Measurements from ENCODE around the gene CDC42BPB.

CDC42BPB gene

GRCh38 chr14:103013028-103013427, 44.3 kb downstream of the CDC42BPB start:
- no peak for DNase-seq

GRCh38 chr14:103009559-103009958, 47.8 kb downstream of the CDC42BPB start:
- DNase-seq, result no peak

- DNase-seq, result no peak
These were observed 48.5 kb downstream of the CDC42BPB start for GRCh38 chr14:103008768-103009357.

DNA sequence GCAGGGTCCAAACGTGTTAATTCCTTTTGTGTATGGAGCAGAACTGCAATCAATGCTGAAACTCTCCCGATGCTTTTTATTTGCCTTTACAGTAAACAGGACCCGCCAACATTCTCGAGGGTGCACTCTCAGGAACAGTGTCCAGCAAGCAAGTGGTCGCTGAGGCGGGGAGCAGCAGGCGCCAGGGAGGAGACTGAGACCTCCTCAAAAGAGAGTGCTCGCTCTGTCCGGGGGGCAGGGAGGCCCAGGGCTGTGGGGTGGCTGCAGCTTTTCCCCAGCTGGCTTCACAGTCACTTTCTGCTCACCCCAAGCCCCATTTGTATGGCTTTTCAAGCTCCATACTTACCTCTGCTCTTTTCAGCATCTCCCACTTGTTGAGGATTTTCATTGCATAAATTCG, 49.2 kb downstream of the CDC42BPB start:
- DNase-seq, result no peak

GRCh38 chr14:103007555-103007954, 49.8 kb downstream of the CDC42BPB start:
- no peak for DNase-seq

DNA sequence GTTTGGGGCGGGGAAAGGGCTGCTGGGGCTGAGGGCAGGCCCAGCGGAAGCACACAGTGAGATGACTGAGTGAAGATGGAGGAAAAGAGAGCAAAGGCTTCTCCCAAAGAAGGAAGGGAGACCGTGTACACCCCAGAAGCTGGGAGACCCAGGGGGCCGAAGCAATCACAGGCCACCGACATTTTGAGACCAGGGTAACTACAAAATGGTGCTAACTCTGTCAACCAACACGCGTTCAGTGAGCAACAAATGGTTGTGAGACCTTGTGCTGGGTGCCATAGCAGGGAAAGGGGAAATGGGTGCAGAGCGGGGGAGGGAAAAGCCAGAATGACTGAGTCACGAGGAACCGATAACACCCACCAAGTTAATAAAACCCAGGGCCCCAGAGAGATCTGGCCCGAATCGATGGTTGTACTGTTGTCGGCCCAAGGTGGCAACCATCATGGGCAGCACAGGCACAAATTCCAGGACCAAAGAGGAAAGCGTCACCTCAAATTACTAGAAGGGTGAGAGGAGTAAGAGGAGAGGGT, 50.3 kb downstream of the CDC42BPB start:
- DNase-seq, result no peak

DNA sequence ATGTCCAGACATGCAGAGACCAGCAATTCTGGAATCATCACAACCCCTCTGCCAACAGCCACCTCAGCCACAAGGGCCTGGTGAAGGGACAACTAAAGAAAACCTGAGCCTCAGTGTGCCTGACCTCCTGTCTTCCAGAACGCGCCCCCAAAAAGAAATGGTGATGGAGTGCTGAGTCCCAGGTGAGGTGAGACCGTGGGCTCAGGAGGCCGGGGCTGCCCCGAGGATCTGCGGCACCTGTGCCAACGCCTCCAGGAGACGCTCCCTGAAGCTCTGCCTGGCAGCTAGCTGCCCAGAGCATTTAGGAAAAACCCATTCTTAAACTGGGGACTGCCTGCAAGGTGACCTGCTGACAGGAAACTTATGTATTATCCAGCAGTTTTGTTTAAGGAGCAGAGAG, 51.2 kb downstream of the CDC42BPB start:
- DNase-seq, result no peak

- DNase-seq, result no peak
These were observed 53.5 kb downstream of the CDC42BPB start for GRCh38 chr14:103003850-103004249.

GRCh38 chr14:103003351-103003615, 54.1 kb downstream of the CDC42BPB start:
- no peak for DNase-seq

GRCh38 chr14:103002578-103003350, 54.6 kb downstream of the CDC42BPB start:
- no peak for DNase-seq

DNA sequence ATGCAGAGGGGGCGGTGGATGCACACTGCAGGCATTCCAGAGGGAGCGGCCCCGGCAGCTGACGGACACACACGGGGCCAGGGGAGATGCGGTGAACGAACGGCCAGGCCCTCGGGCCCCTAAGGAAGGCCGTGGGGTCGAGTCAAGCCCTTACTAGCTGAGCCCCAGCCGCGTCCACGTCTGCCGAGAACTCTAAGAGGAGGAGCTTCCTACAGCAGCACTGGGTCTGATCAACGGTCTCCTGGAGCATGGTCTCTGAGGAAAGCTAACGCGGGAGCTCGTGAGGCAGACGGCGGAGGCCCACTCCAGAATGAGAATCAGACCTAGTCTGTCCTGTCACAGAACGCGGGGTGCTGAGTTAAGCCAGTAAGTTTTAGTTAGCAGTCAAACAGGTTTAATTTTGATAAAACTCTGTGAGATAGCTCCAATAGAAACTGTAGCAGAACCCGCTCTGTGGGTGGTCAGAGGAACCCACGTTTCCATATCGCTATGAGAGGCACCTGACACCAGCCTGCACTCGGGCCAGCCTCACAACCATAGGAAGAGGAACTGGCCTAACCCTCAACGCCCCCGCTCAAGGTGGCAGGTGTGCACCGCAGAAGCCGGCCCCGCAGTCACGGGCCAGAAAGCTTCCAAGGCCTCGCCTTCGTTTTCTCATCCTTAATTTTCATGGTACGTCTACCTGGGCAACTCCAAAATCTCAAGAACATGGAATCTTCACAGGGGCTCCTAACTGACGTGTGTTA, 55.5 kb downstream of the CDC42BPB start:
- DNase-seq, result no peak

- no peak for DNase-seq
These were observed 56.1 kb downstream of the CDC42BPB start for GRCh38 chr14:103001226-103001625.

- DNase-seq, result no peak
These were observed 56.9 kb downstream of the CDC42BPB start for GRCh38 chr14:103000291-103000921.

GRCh38 chr14:102999227-102999895, 58.0 kb downstream of the CDC42BPB start:
- DNase-seq, result no peak

GRCh38 chr14:102998393-102998792, 59.0 kb downstream of the CDC42BPB start:
- DNase-seq, result no peak

- DNase-seq, result no peak
These were observed 60.4 kb downstream of the CDC42BPB start for GRCh38 chr14:102996941-102997340.

DNA sequence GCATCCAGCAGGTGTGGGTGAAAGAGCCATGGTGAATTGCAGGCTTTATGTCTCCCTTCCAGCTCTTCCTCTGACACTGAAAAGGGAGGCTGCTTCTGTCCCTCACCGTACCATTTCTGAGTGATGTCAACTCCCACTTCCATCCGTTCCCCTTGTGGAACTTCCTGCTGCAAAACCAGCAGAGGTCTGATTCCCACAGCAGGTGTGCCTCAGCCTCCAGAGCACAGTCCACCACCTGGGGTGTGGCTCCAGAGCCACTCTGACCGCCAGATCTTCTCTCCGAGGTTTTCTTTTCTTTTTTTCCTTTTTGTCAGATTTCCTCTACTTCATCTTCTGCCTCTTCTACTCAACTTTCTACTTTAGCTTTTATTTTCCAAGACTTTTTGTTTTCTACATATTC, 62.7 kb downstream of the CDC42BPB start:
- DNase-seq, result no peak

GRCh38 chr14:102993523-102993922, 63.8 kb downstream of the CDC42BPB start:
- no peak for DNase-seq

DNA sequence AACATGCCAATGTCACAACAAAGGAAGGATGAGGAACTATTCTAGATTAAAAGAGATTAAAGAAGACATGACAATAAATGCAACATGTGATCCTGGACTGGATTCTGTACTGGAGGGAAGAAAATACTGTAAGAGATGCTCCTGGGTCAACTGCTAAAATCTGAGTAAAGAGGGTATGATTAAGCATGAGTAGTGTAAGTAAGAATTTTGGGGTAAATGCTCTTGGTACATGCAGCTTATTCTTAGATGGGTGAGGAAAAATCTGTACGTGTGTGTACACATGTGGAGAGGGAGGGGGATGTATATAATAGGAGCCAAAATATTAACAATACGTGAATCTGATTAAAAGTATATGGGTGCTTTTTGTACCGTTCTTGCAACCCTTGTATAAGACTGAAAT, 66.0 kb downstream of the CDC42BPB start:
- no peak for DNase-seq

DNA sequence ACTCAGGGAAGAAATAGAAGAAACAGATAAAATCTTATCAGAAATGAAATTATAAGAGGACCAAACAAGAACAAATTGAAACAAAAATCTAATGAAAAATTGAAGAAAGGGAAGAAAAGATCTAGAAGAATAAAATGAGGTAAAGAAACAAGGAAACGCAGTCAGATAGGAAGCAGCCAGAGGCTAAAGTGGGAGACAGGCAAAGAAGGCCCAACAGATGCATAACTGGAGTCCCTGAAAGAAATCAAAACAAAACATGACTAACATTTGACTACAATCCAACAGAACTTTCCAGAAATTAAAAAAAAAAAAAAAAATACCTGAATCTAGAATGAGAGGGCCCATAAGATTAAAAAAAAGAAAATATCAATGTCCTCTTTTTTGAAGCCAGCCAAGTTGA, 69.3 kb downstream of the CDC42BPB start:
- no peak for DNase-seq

DNA sequence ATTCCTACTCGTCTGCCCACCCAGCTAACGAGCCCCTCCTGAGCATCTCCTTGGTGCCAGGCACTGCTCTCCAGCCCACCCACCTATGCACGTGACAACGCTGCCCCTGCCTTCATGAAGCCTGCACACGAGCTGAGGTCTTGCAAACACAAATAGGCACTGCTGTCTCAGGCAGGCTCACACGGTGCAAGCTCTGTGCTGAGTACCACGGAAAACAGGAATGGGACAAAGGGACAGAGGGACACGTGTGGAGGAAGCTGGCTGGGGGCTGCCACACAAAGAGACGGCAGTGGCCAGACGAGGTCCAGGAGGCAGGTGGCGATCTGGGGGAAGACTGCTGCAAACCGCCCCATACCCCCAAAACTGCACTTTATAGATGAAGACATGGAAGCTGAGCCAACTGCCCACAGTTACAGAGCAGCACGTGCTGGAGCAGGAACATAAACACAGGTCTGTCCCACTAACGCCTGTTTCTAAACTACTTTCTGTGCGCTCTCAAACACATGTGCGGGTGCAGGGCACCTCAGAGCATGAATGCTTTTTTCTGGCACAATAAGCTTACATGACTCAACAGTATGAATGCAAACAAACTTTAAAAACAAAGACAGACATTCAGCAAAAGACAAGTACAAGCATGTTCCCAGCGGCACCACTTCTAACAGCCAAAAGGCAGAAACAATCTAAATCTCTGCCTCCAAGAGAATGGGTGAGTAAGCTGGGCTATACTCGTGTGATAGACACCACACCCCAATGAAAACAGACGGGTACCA, 70.4 kb downstream of the CDC42BPB start:
- no peak for DNase-seq

GRCh38 chr14:102985665-102986064, 71.7 kb downstream of the CDC42BPB start:
- no peak for DNase-seq

All from stimulated activated CD4-positive, alpha-beta T cell treated with anti-CD3 and anti-CD28 coated beads, Interleukin-1b, Interleukin-23, amount 100 ng/mL, for 48 hours (primary cell).